Activated CD4-positive, CD25-positive, alpha-beta regulatory T cell treated with anti-CD3 and anti-CD28 coated beads, Interleukin-2, amount 50 U/mL, for 72 hours (primary cell): Measurements from ENCODE around the gene SMPD4.
"Not testable (repeated sequence)": the region's sequence is repeated elsewhere in the genome, so short reads cannot be mapped to it uniquely, and the experiment has no call there.

Experiments used
- DNase-seq: peaks from one replicate; pipeline ENCODE4 v3.0.0; 2021

The SMPD4 gene

GRCh38 chr2:130138326-130138725 lies 43.1 kb downstream of the SMPD4 start:
- DNase-seq, result not testable (repeated sequence)

- DNase-seq, result not testable (repeated sequence)
Measured at GRCh38 chr2:130137118-130137517, 44.3 kb downstream of the SMPD4 start.

GRCh38 chr2:130136546-130136945 lies 44.9 kb downstream of the SMPD4 start:
- not testable (repeated sequence) for DNase-seq

GRCh38 chr2:130135692-130136541 lies 45.5 kb downstream of the SMPD4 start:
- DNase-seq, result no peak

DNA sequence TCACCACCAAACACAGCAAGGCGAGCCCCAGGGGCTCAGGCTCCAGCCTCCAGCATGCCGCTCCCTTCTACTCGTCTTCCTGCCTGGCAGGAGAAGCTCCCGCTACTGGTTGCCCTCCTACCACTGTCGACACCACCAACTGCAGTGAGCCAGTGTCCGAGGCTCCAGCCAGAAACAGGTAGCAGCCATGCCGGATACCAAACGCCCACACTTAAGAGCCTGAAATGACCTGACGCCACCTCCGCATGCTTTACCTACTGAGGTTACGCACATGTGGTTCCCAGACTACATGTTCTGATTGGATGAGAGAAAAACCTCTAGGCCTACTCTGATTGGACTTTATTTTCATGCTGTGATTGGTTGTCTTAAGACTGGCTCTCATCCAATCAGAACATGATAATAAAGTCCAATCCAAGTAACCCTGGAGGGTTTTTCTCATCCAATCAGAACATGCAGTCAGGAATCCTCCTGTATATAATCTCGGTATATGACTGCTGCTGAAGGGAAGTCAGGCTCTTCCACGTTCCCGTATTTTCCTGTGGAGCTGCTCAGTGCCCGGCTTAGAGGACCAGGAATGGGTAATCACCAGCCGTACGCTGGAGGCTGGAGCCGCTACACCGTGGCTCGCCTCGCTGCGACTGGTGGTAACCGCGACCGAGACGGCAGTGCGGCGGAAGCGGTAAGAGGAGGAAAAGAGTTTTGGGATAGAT lies 52.1 kb downstream of the SMPD4 start, which contains the start of gene POTEF:
TSS of gene POTEF (minus strand) at position 103 of the 710 bp plus-strand sequence. CDS start 8,707 bp downstream, outside the sequence.
- DNase-seq, result not testable (repeated sequence)

DNA sequence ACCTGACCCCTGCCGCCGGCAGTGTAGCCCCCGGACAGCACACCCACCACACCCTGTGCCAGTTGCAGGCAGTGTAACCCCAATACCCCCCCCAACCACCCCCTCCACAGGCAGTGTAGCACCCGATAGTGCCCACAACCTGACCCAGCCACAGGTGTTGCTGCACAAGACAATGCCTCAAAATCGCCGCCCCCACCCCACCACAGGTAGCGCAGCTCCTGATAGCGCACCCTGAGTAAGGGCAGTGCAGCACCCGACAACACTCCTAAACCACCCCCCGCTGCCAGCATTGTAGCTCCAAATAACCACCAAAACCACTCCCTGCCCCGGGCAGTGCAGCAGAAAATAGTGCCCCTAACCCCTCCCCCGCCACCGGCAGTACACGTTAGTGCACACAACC lies 52.9 kb downstream of the SMPD4 start:
- not testable (repeated sequence) for DNase-seq

GRCh38 chr2:130127726-130128125 lies 53.7 kb downstream of the SMPD4 start:
- DNase-seq, result not testable (repeated sequence)

- not testable (repeated sequence) for DNase-seq
Measured at GRCh38 chr2:130120924-130121323, 60.5 kb downstream of the SMPD4 start.

GRCh38 chr2:130102597-130103363 lies 78.6 kb downstream of the SMPD4 start:
- not testable (repeated sequence) for DNase-seq
